GM10266 (cell line): ENCODE data around the gene PTS.

Experiments used
- DNase-seq: peaks from one replicate; pipeline ENCODE4 v3.0.0; 2012; ENCODE audit errors: extremely low spot score
- TF ChIP-seq, protein P1 (sequence below): IDR thresholded peaks from 2 replicates; pipeline ENCODE4 v1.5.1; 2012; ENCODE audit warnings: mild to moderate bottlenecking, low read depth; ENCODE audit not compliant: control insufficient read depth, insufficient read depth; ENCODE audit errors: missing control alignments

The PTS gene

DNA sequence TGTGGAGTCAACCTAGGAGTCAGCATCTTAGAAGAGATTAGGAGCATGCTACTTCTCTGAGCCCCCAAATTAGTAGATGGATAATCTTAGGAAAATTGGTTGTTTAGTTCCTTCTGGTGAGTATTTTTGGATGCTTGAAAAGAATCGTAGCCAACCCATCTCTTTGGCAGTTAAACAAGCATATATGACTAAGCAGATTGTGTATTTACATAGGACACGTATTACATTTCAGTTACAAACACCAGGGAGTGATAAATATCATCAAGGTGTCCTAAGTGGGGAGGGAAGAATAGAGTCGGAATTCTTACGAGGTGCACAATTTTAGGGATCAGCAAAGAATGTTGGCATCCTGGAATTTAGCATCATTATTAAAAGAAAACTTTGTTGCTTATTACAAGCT, 21.0 kb downstream of the PTS start:
- TF ChIP-seq, protein P1, sequence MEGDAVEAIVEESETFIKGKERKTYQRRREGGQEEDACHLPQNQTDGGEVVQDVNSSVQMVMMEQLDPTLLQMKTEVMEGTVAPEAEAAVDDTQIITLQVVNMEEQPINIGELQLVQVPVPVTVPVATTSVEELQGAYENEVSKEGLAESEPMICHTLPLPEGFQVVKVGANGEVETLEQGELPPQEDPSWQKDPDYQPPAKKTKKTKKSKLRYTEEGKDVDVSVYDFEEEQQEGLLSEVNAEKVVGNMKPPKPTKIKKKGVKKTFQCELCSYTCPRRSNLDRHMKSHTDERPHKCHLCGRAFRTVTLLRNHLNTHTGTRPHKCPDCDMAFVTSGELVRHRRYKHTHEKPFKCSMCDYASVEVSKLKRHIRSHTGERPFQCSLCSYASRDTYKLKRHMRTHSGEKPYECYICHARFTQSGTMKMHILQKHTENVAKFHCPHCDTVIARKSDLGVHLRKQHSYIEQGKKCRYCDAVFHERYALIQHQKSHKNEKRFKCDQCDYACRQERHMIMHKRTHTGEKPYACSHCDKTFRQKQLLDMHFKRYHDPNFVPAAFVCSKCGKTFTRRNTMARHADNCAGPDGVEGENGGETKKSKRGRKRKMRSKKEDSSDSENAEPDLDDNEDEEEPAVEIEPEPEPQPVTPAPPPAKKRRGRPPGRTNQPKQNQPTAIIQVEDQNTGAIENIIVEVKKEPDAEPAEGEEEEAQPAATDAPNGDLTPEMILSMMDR, result no peak
- DNase-seq, result no peak

DNA sequence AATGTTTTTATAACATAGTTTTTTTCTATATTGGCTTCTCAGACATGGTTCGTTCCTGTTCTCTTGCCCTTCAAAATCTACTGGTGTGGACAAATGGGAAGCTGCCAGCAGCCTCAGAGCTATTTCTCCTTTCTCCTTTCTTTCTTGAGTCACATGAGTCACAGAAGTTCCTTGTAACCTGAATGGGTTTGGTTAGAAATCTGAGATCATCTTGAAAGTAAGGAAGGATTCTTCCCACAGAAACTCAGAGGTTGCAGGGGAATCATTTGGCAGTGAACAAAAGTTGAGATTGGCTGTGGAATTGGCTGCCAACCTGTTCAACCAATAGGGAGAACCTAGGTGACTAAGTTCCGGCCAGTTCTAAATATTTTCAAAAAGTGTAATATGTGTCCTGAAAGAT, 22.0 kb downstream of the PTS start:
- DNase-seq, result no peak
- TF ChIP-seq, protein P1, result no peak

DNA sequence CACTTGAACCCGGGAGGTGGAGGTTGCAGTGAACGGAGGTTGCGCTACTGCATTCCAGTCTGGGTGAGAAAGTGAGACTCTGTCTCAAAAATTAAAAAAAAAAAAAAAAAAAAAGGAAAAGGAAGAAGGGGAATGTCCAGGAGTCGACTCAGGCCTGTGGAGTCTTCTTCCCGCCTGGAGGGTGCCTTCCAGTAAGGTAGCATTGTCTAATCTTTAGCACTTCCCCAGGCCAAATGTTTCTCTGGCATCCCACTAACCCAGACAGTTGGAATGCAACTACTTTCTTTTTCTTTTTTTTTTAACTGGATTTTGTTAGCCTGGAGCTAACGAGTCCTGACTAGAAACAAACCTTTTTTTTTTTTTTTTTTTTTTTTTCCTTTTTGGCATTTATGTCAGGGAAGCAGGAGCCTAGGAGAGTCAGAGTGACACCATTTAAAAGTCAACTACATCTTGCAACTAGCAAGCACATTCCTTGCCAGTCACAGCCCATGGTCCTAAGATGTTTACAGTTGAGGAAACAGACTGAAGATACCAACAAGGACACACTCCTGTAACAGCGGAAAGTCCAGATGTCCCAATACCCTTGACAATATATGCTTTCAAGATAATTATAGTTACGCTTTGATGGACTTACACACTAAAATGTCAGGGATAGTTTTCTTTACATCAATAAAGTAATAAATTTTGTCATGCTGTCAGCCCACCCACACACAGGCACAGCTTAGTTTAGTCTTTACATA, 23.8 kb downstream of the PTS start:
- TF ChIP-seq, protein P1, result no peak
- no peak for DNase-seq

DNA sequence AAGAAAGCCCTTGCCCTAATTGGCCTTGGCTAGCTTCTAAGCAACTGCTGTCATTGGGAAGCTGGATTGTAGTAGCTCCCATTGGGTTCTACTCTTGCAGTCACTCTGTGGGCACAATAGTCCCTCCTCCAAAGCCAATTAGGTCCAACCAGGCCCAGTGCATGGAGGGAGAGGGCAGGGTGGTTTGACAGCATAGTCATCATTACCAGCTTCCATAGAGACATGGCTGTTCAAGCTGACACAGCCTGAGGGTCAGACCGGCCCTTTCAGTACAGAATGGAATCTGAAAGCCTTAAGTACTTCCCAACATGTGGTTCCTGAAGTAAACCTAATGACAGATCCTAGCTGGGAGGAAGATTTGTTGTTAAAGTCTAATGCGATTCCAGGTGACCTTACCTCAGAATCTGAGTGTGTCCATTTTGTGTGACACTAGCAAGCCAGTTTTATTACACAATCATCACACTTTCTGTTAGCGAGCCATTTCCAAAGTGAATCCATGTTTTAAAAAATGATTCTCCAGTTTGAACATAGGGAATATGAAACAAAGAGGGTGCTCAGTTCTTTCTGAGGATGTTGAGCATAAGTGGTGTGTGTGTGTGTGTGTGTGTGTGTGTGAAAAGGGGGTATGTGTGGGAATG, 27.5 kb downstream of the PTS start:
- TF ChIP-seq, protein P1, result no peak

DNA sequence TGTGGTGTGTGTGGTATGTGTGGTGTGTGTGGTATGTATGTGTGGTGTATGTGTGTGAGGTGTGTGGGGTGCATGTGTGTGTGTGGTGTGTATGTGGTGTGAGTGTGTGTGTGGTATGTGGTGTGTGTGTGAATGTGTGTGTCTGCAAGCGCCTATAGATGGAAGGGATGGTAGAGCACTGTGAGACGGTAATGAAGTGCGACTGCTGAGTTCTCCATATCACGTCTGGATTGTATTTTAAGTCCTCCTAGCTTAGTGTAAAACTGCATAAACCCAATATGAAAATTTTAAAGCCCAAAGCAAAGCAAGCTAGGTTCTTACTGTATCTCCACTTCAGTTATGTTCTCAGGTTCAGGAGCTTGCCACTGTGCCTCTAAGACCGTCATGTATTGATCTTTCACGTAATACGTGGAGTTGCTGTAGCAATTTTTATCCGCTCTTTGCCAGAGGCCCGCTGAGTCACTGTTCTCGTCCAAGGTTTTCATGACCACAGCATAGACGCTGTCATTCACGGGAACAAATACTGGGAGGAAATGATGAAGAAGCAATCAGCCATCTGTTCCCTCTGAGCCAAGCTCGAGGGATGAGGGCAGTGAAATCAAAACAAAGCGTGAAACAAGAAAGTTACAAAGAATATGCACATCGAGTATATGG, 29.0 kb downstream of the PTS start:
- no peak for DNase-seq
- TF ChIP-seq, protein P1, result no peak

More for the DNA sequence above, 27.5 kb downstream of the PTS start:
- DNase-seq, result no peak

DNA sequence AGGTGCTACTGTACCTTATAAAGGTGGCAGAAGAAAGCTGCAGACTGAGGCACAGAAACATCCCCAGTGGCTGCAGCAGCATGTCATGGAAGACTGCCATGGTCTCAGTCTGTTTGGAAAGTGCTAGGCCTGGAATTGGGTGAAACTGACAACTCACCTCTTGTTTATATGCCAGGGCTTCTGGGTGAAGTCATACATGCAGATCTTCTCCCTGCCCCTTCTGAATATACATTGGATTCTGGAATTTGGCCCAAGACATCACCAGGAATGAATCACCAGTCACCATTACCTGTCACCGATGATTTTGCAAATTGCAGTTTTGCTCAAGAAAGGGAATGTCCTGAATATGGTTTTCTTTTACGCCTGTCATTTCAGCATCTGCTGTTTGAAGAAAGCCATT, 34.3 kb downstream of the PTS start, which contains the start of gene PLET1:
TSS of gene PLET1 (minus strand) at position 371 of the 400 bp plus-strand sequence. CDS start at position 100, 271 bp downstream.
- TF ChIP-seq, protein P1, result no peak
- DNase-seq, result no peak

DNA sequence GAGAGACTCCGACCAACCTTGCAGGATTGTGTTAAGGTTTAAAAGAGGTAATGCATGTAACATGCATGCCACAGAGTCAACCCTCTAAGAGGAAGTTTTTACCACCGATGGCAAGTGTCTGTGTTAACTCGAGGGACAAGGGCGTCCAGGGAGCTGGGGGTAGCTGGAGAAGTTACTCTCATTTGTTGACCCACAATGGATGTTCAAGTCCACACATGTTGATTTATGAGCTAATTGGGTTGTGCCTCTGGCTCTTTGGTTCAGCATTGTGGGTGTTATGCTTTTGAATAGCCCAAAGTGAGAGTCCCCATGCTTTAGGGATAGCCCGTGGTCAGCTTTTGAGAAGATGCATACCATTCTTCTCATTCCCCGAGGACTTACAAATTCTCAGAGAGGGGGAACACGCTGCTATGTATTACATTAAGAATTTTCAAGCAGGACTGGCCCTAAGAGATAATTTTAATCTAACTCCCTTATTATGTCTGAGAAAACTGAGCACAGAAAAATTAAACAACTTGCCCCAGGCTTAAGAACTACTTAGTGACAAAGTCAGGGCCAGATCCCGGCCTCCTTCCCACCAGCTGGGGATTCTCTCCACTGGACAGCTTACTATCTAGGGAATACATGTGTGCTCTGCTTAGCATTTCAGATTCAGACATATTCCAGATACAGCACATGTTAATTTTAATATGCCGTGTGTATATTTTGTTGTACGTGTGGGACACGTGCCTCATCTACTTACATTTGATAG, 39.6 kb downstream of the PTS start:
- TF ChIP-seq, protein P1, result no peak
- no peak for DNase-seq
